Fibroblast of peridontal ligament (primary cell): ENCODE measurements around the gene GIPC3.

Source experiments
- DNase-seq: peaks from one replicate; pipeline ENCODE4 v3.0.0-alpha.2; 2010; ENCODE audit errors: extremely low read depth

The GIPC3 gene

DNA sequence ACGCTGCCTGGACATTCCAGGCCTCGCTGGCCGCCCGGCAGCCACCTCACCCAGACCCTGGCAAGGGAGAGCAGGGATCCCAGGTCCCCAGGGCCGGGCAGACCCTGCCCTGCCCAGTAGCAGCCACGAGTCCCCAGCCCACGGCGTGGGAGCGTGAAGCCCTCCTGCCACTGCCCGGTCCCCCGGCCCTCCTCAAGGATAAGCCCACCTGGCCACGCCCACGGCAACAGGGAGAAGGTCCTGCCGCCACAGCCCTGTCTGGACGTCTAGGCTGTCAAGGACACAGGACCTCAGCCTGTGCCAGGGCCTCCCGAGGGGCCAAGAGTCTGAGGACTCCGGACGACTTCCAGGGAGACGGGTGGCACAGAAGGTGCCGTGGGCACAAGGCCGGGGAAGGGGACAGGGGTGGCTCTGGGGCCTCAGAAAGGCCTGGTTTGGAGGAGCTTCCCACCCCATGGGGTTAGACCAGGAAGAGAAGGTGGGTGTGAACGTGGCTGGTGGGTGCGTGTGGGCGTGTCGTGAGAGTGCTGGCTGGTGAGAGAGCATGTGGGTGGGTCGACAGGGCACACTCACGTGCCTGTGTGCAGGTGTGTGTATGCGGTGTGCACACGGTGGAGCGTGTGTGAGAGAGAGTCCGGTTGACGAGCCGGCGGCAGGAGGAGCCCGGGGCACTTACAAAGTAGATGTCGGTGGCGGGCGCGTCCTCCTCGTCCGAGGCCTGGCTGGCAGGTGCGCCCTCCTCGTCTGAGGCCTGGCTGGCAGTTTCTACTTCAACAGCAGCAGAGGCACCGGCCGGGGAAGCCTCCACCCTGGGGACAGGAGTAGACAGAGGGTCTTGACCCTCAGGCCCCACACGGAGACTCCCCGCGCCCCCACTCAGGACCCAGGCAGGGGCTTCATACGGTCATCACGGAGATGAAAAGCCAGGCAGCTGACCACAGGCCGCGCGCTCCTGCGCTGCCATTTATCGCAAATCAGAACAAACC, 53.2 kb downstream of the GIPC3 start:
- DNase-seq, result no peak

GRCh38 chr19:3639479-3639878, 54.2 kb downstream of the GIPC3 start:
- DNase-seq, result no peak

GRCh38 chr19:3641515-3642269, 56.4 kb downstream of the GIPC3 start:
- no peak for DNase-seq

GRCh38 chr19:3642296-3642695, 57.0 kb downstream of the GIPC3 start:
- DNase-seq, result no peak
